CD4-positive, alpha-beta T cell (primary cell): ENCODE measurements around the gene MYB. TPM values are rescaled to one million over a fixed set of nuclear protein-coding genes. Genes with fewer than 3 reads are reported as not detected.
A peak's percentile ranks its signal among the peaks of the same experiment; 100 is the strongest.

Experiments
- ATAC-seq: fragments of 200-7000 bp; cut with Tn5 transposase; one replicate; pipeline ENCODE4 v1.10.0; 2022; ENCODE audit warnings: mild to moderate bottlenecking; ENCODE audit not compliant: poor library complexity
- CTCF ChIA-PET: fragments of 350-600 bp; sonication (Branson Sonifier 250); formaldehyde crosslinking; loops from one replicate; lab custom pipeline; 2021; ENCODE audit warnings: antibody characterized with exemption, inconsistent platforms; lab: Charles Lee
- POLR2A ChIA-PET: fragments of 350-600 bp; sonication (Branson Sonifier 250); formaldehyde crosslinking; loops from one replicate; lab custom pipeline; 2021; ENCODE audit warnings: antibody characterized with exemption, inconsistent platforms; lab: Charles Lee
- DNase-seq, 14 experiments: peaks; one replicate each; pipeline ENCODE4 v3.0.0-alpha.2; 2013 to 2020; ENCODE audit warnings: mixed read lengths in 2 of 14
- H3K27ac ChIP-seq, 2 donors: one replicate each; pipeline versions ENCODE4 v1.5.1 to v1.7.0; 2013; ENCODE audit warnings: low read length in 2 of 2, low read depth in 1 of 2, mild to moderate bottlenecking in 1 of 2
- H3K27me3 ChIP-seq, 2 experiments: 1 replicate in 1 of 2; 2 replicates in 1 of 2; pipeline versions ENCODE4 v1.6.1 to v1.7.0; 2013; ENCODE audit warnings: low read length in 2 of 2, control low read depth in 1 of 2, mild to moderate bottlenecking in 1 of 2, moderate library complexity in 1 of 2; ENCODE audit not compliant: insufficient read depth in 2 of 2, control insufficient read depth in 1 of 2
- H3K36me3 ChIP-seq: one replicate; pipeline ENCODE4 v1.6.1; 2013; ENCODE audit warnings: low read length, control low read depth; ENCODE audit not compliant: insufficient read depth
- H3K4me1 ChIP-seq: one replicate; pipeline ENCODE4 v1.6.1; 2013; ENCODE audit warnings: low read length, control low read depth; ENCODE audit not compliant: insufficient read depth
- H3K4me3 ChIP-seq: one replicate; pipeline ENCODE4 v1.5.1; 2013; ENCODE audit warnings: mild to moderate bottlenecking, low read length, moderate library complexity
- H3K9me3 ChIP-seq, 2 experiments: 1 replicate in 1 of 2; 2 replicates in 1 of 2; pipeline versions ENCODE4 v1.6.1 to v1.7.0; 2013; ENCODE audit warnings: low read length in 2 of 2, mild to moderate bottlenecking in 2 of 2, control low read depth in 1 of 2, moderate library complexity in 1 of 2; ENCODE audit not compliant: control insufficient read depth in 1 of 2, insufficient read depth in 1 of 2
- H3K27ac Mint-ChIP-seq: one replicate; pipeline ENCODE4 v1.8.0; 2020; ENCODE audit warnings: mixed read lengths
- H3K27me3 Mint-ChIP-seq: one replicate; pipeline ENCODE4 v1.8.0; 2021; ENCODE audit warnings: mixed read lengths
- H3K36me3 Mint-ChIP-seq: one replicate; pipeline ENCODE4 v1.8.0; 2021; ENCODE audit warnings: low read depth, mixed read lengths
- H3K4me1 Mint-ChIP-seq: one replicate; pipeline ENCODE4 v1.8.0; 2021; ENCODE audit warnings: low read depth, mixed read lengths
- H3K4me3 Mint-ChIP-seq: one replicate; pipeline ENCODE4 v1.8.0; 2020; ENCODE audit warnings: mild to moderate bottlenecking, mixed read lengths
- H3K9me3 Mint-ChIP-seq: one replicate; pipeline ENCODE4 v1.8.0; 2020; ENCODE audit warnings: mixed read lengths
- intact Hi-C, 2 experiments: fragments of 100-400 bp; cut with DNase I in 1 of 2; cut with micrococcal nuclease in 1 of 2; formaldehyde crosslinking; loops; one replicate each; pipeline versions ENCODE4 v1.15.1 to v1.9.0; 2023 to 2025; cut with DNase I, micrococcal nuclease
- total RNA-seq, 174 experiments: library from RNA in 2 of 174; stranded (reverse) in 2 of 174; gene quantifications; one replicate each; pipeline ENCODE4 v1.2.3 and lab custom pipeline; 2021 to 2026
- TF ChIP-seq, protein P1 (sequence below): fragments of 200-600 bp; IDR thresholded peaks from one replicate; pipeline ENCODE4 v1.8.0; 2022; ENCODE audit warnings: antibody characterized with exemption, mild to moderate bottlenecking

Gene MYB
- total RNA-seq, 2 experiments from 2014 or later = 2.0 to 2.6 TPM

DNA sequence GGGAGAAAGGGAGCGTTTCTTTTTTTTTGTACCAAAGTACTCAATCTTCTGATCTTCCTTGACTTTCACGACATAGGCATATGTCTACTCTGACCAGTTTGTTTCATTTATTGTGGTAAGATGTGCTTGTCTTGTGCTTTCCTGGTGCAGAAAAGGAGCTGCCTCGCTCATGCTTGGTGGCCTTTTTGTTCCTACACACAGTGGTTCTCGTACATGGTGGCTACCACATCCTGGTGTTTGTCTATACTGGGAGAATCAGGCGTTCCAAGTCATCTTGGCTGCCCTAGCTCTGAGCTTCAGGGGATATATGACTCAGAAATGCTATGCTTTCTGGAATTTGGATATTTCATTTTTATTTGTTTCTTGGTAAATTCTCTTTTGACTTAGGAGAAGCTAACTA, 31.8 kb downstream of the MYB start:
- ChIA-PET CTCF (interaction anchor here (1.1 kb wide), 1 partner anchor 12 kb away, joined by 3 read pairs; no protein-coding TSS in a partner anchor), POLR2A (interaction anchor here (0.6 to 2.3 kb wide), 5 partner anchors 12 to 125 kb away, joined by 3 to 8 read pairs (median 3); no protein-coding TSS in a partner anchor)
- H3K27me3 Mint-ChIP-seq = no peaks in the 10 kb centered on the region

DNA sequence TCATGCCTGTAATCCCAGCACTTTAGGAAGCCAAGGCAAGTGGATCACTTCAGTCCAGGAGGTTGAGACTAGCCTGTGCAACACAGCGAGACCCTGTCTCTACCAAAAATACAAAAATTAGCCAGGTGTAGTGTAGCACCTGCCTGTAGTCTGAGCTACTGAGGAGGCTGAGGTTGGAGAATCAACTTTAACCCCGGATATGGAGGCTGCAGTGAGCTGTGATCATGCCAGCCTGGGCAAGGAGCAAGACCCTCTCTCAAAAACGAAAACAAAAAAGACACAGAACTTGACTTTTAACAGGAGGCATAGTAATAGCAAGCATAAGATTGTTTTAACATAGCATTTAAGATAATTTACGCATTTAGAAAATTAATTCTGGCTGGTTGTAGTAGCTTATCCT, 32.5 kb downstream of the MYB start:
- POLR2A ChIA-PET = interaction anchor here (0.9 to 1.3 kb wide), 3 partner anchors 19 to 31 kb away, joined by 3 to 4 read pairs (median 3); no protein-coding TSS in a partner anchor

More for the DNA sequence above, 31.8 kb downstream of the MYB start:
- ATAC-seq = peak; percentile 53
- H3K27ac ChIP-seq = no peak overlapping the region
- intact Hi-C loops = no loop called here
- Mint-ChIP-seq H3K4me3 (peak overlapping the region; percentile 65), H3K27ac (peak overlapping the region; percentile 45), H3K9me3 (no peaks in the 10 kb centered on the region), H3K36me3 (peaks cover 14% of the 10 kb centered on the region), H3K4me1 (peaks cover 39% of the 10 kb centered on the region)
- H3K27me3 ChIP-seq = no peaks in the 10 kb centered on the region
- H3K4me1 ChIP-seq = peaks cover 20% of the 10 kb centered on the region
- no peaks in the 10 kb centered on the region for H3K36me3 ChIP-seq
- no peak overlapping the region for H3K4me3 ChIP-seq
- TF ChIP-seq, protein P1, sequence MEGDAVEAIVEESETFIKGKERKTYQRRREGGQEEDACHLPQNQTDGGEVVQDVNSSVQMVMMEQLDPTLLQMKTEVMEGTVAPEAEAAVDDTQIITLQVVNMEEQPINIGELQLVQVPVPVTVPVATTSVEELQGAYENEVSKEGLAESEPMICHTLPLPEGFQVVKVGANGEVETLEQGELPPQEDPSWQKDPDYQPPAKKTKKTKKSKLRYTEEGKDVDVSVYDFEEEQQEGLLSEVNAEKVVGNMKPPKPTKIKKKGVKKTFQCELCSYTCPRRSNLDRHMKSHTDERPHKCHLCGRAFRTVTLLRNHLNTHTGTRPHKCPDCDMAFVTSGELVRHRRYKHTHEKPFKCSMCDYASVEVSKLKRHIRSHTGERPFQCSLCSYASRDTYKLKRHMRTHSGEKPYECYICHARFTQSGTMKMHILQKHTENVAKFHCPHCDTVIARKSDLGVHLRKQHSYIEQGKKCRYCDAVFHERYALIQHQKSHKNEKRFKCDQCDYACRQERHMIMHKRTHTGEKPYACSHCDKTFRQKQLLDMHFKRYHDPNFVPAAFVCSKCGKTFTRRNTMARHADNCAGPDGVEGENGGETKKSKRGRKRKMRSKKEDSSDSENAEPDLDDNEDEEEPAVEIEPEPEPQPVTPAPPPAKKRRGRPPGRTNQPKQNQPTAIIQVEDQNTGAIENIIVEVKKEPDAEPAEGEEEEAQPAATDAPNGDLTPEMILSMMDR = no peak
- H3K9me3 ChIP-seq = no peaks in the 10 kb centered on the region
- DNase-seq = peak in 2 of 14 experiments; percentile 28 to 30

DNA sequence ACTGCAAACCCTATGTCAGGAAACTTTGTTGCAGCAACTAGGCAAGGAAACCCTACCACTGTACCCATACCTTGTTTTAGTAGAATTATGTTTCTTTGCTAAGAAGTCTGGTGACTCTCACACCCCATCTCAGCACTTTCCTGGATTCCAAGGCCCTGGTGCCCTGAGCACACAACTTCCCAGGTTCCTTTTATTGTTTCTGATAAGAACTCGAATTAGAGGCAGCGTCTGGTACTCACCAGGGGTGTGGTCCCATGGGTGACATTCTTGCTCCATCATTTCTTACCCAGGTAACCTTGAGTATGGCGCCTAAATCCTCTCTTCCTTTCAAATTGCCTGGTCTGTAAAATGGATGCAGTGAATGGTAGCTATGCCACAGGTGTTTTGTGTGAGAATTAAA, 34.1 kb downstream of the MYB start:
- ChIA-PET CTCF (interaction anchor here (0.5 to 0.8 kb wide), 2 partner anchors 9 to 1472 kb away, joined by 3 to 4 read pairs; no protein-coding TSS in a partner anchor), POLR2A (no interaction called here)
- no peak for ATAC-seq
- no peak for DNase-seq
- intact Hi-C loops = no loop called here
- Histone ChIP-seq H3K4me3 (no peak overlapping the region), H3K36me3 (no peaks in the 10 kb centered on the region), H3K9me3 (no peaks in the 10 kb centered on the region), H3K4me1 (peaks cover 14% of the 10 kb centered on the region), H3K27ac (no peak overlapping the region), H3K27me3 (no peaks in the 10 kb centered on the region)
- H3K4me3 Mint-ChIP-seq = no peak overlapping the region
- peaks cover 29% of the 10 kb centered on the region for H3K4me1 Mint-ChIP-seq
- no peaks in the 10 kb centered on the region for H3K27me3 Mint-ChIP-seq
- no peak overlapping the region for H3K27ac Mint-ChIP-seq
- TF ChIP-seq, protein P1 = no peak
- peaks cover 6% of the 10 kb centered on the region for H3K36me3 Mint-ChIP-seq
- H3K9me3 Mint-ChIP-seq = no peaks in the 10 kb centered on the region

More for the DNA sequence above, 32.5 kb downstream of the MYB start:
- intact Hi-C loops = no loop called here
- DNase-seq = no peak
- H3K36me3 Mint-ChIP-seq = peaks cover 14% of the 10 kb centered on the region
- H3K36me3 ChIP-seq = no peaks in the 10 kb centered on the region
- H3K27me3 ChIP-seq = no peaks in the 10 kb centered on the region
- H3K9me3 ChIP-seq = no peaks in the 10 kb centered on the region
- H3K27ac ChIP-seq = no peak overlapping the region
- H3K9me3 Mint-ChIP-seq = no peaks in the 10 kb centered on the region
- no peak overlapping the region for H3K4me3 ChIP-seq
- H3K27me3 Mint-ChIP-seq = no peaks in the 10 kb centered on the region
- CTCF ChIA-PET = interaction anchor here (1.1 to 1.3 kb wide), 2 partner anchors 13 to 25 kb away, joined by 3 read pairs; no protein-coding TSS in a partner anchor
- ATAC-seq = no peak
- H3K4me1 ChIP-seq = peaks cover 20% of the 10 kb centered on the region
- peaks cover 39% of the 10 kb centered on the region for H3K4me1 Mint-ChIP-seq
- no peak overlapping the region for H3K27ac Mint-ChIP-seq
- no peak overlapping the region for H3K4me3 Mint-ChIP-seq
- TF ChIP-seq, protein P1 = no peak
